Cardiac muscle cell (in vitro differentiated cells and primary cell): ENCODE results near the gene CYFIP1. TPM values are rescaled to one million over a fixed set of nuclear protein-coding genes. Genes with fewer than 3 reads are reported as not detected.

ENCODE experiments used
- DNase-seq, 2 donors: peaks; one replicate each; pipeline versions ENCODE4 v3.0.0 to v3.0.0-alpha.2; 2010 to 2017; ENCODE audit warnings: low read depth in 1 of 2, low spot score in 1 of 2
- H3K27ac ChIP-seq: fragments of 200-600 bp; sonication (generic); 2 replicates; pipeline ENCODE4 v1.5.1; 2016
- H3K27me3 ChIP-seq: fragments of 200-600 bp; sonication (generic); 2 replicates; pipeline ENCODE4 v1.6.0; 2016; ENCODE audit warnings: control low read depth
- H3K36me3 ChIP-seq: fragments of 200-600 bp; sonication (generic); 2 replicates; pipeline ENCODE4 v1.5.1; 2016; ENCODE audit warnings: control low read depth
- H3K4me1 ChIP-seq: fragments of 200-600 bp; sonication (generic); 2 replicates; pipeline ENCODE4 v1.8.1; 2017; ENCODE audit warnings: low read depth, mild to moderate bottlenecking, mixed run types
- H3K4me3 ChIP-seq: fragments of 200-600 bp; sonication (generic); 2 replicates; pipeline ENCODE4 v1.5.1; 2016; ENCODE audit warnings: mild to moderate bottlenecking
- H3K9me3 ChIP-seq: fragments of 200-600 bp; sonication (generic); 2 replicates; pipeline ENCODE4 v1.5.1; 2017; ENCODE audit warnings: low read depth, mild to moderate bottlenecking, control low read depth
- polyA plus RNA-seq: library from polyadenylated mRNA; unstranded; fragments of >200 nt; fragmentation: Nextera tagmentation; extraction: Ambion mirVana; gene quantifications from 2 replicates; pipeline ENCODE4 v1.2.1, GENCODE V29; 2016
- total RNA-seq: library from RNA; depleted of rRNA; stranded (reverse); fragments of >200 nt; gene quantifications from 2 replicates; pipeline ENCODE4 v1.2.3, GENCODE V29; 2016
- TF ChIP-seq, protein P1 (sequence below): IDR thresholded peaks from 2 replicates; pipeline ENCODE4 v1.5.1; 2012; ENCODE audit warnings: low read depth, mild to moderate bottlenecking, low read length

Gene CYFIP1
- total and polyA plus RNA-seq, 2 experiments from 2014 or later: 32.9 to 38.7 TPM

DNA sequence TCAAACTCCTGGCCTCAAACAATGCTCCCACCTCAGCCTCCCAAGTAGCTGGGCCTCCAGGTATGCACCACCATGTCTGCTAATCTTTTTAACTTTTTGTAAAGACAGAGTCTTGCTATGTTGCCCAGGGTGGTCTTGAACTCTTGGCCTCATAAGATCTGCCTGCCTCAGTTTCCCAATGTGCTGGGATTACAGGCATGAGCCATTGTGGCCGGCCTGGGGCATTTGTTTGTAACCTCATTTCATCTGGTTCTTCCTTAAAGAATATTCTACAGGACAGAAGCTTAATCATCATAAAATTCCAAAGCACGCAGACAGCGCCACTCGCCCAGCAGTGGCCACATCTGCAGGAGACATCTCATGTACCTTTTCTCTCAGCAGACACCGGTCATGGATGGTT is 23.6 kb upstream of the CYFIP1 start:
- Histone ChIP-seq H3K9me3 (no peaks in the 10 kb centered on the region), H3K27me3 (no peaks in the 10 kb centered on the region), H3K27ac (no peak overlapping the region), H3K4me1 (no peaks in the 10 kb centered on the region), H3K36me3 (peaks cover 52% of the 10 kb centered on the region), H3K4me3 (no peak overlapping the region)
- DNase-seq: no peak
- TF ChIP-seq, protein P1, sequence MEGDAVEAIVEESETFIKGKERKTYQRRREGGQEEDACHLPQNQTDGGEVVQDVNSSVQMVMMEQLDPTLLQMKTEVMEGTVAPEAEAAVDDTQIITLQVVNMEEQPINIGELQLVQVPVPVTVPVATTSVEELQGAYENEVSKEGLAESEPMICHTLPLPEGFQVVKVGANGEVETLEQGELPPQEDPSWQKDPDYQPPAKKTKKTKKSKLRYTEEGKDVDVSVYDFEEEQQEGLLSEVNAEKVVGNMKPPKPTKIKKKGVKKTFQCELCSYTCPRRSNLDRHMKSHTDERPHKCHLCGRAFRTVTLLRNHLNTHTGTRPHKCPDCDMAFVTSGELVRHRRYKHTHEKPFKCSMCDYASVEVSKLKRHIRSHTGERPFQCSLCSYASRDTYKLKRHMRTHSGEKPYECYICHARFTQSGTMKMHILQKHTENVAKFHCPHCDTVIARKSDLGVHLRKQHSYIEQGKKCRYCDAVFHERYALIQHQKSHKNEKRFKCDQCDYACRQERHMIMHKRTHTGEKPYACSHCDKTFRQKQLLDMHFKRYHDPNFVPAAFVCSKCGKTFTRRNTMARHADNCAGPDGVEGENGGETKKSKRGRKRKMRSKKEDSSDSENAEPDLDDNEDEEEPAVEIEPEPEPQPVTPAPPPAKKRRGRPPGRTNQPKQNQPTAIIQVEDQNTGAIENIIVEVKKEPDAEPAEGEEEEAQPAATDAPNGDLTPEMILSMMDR: no peak

DNA sequence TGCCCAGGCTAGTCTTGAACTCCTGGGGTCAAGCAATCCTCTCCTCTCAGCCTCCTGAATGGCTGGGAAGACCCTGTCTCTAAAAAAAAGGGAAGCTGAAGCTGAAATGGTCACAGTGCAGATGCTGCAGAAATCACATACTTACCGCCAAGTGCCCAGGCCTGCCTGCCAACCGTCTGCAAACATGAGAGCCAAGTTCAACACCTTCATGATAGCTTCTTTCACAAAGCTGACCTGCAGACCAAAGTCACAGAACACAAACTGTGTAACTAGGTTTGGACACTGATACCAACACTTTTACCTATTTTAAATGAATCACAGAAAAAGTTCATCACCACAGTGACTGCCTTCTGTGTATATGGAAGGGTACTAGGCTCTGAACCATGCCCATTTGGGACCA is 22.8 kb upstream of the CYFIP1 start:
- Histone ChIP-seq H3K36me3 (peaks cover 45% of the 10 kb centered on the region), H3K4me3 (no peak overlapping the region), H3K27me3 (no peaks in the 10 kb centered on the region), H3K27ac (no peak overlapping the region), H3K9me3 (no peaks in the 10 kb centered on the region), H3K4me1 (no peaks in the 10 kb centered on the region)
- no peak for DNase-seq
- TF ChIP-seq, protein P1: no peak

DNA sequence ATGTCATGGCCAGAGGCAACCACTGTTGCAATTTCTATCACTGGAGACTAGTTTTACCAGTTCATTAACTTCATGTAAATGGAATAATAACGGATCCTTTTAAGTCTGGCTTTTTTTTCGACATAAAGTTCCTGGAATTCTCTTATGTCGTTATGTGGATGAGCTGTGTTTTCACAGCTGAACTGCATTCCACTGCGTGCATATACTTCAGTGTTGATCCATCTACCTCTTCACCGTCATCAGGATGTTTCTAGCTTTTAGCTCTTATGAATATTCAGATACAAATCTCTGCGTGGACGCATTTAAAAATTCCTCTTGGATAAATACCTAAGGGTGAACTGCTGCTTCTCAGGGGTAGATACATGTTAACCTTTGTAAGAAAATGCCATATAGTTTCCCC is 15.6 kb upstream of the CYFIP1 start:
- no peak for DNase-seq
- H3K4me3 ChIP-seq: no peak overlapping the region
- no peaks in the 10 kb centered on the region for H3K9me3 ChIP-seq
- H3K27ac ChIP-seq: no peak overlapping the region
- H3K4me1 ChIP-seq: no peaks in the 10 kb centered on the region
- TF ChIP-seq, protein P1: no peak
- H3K36me3 ChIP-seq: peaks cover 17% of the 10 kb centered on the region
- no peaks in the 10 kb centered on the region for H3K27me3 ChIP-seq

DNA sequence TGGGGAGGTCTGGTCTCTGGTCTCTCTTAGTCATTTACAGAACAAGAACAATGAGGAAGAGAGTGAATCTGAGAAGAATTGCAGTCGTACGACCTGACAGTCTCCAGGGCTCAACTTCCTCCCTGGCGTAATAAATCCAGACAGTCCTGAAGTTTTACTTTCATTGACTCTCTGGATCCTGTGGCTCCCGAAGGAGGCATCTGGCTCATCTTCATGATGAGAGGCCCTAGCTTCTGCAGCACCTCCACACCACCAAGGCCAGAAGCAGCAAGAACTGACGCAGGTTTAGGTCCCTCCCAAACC is 11.8 kb upstream of the CYFIP1 start:
- TF ChIP-seq, protein P1: no peak
- no peaks in the 10 kb centered on the region for H3K4me1 ChIP-seq
- no peak overlapping the region for H3K27ac ChIP-seq
- no peak for DNase-seq
- H3K4me3 ChIP-seq: no peak overlapping the region
- H3K27me3 ChIP-seq: no peaks in the 10 kb centered on the region
- H3K36me3 ChIP-seq: peaks cover 5% of the 10 kb centered on the region
- H3K9me3 ChIP-seq: no peaks in the 10 kb centered on the region

DNA sequence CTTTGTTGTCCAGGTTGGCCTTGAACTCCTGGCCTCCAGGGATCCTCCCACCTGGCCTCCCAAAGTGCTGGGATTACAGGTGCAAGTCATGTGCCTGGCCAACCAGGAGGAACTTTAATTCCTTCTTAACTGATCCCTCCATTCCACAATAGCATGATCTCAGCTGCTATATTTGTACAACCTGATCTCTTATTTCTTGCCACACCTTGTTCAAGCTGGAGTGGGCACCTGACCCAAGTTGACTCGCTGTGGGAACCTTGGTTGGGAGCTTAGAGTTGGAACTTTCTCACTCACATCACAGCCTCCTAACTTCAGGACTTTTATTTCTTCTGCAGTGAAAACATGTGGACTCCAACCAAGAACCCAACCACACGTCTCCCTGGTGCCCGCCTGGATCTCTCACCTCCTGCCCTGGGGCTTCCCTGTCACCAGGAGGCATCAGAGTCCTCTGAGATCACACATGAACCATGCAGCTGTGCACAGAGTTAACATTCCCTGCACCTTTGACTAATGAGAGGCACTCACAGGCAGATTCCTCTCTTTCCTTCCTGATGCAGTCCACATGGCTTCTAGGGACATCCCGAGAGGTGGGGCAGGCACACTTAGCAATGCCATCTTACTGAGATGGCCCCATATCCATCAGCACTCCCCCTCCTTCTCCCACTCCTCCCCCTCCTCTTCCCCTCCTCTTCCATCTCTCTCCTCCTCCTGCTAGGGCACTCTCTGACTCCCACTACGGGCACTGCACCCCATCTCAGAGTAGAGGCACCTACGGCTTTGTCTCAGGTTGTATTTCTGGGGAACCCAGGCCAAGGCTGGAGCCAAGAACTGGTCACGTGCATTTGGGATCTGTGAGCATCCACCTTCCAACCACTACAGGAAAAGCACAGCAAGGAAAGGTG is 9.7 kb upstream of the CYFIP1 start:
- H3K4me1 ChIP-seq: no peaks in the 10 kb centered on the region
- TF ChIP-seq, protein P1: no peak
- no peak for DNase-seq

More for the DNA sequence above, 9.7 kb upstream of the CYFIP1 start:
- peaks cover 5% of the 10 kb centered on the region for H3K36me3 ChIP-seq
- no peak overlapping the region for H3K27ac ChIP-seq
- no peaks in the 10 kb centered on the region for H3K9me3 ChIP-seq
- H3K27me3 ChIP-seq: no peaks in the 10 kb centered on the region
- no peak overlapping the region for H3K4me3 ChIP-seq
